Measurements from ENCODE around the gene L3MBTL4. TPM values are rescaled to one million over a fixed set of nuclear protein-coding genes. Genes with fewer than 3 reads are reported as not detected.

Gene L3MBTL4
- total and polyA plus RNA-seq, 11 donors, result 0.27 to 3.3 (median 1.2) TPM

DNA sequence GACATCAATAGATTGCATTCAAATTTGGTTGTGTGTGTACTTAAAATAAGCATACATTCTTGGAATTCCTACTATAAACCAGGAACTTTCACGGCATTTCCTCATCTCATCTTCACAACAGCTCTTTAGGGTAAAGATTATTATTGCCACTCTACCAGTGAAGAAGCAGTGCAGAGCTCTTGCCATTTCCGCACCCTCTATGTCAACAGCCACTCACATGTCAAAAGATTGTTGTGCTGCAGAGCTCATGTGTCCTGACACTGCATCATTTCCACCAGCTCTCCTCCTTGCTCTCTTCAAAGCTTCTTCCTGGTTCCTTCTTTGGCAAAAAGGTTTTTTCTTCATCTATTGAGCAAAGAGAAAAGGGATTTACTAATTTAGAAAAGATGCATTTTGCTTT lies 26.5 kb upstream of the L3MBTL4 start:
- ATAC-seq (no peak), DNase-seq (no peak)
- H3K4me3 ChIP-seq, result no peak overlapping the region
- no peaks in the 10 kb centered on the region for H3K36me3 ChIP-seq
- peaks cover 0 to 5% (median 0%) of the 10 kb centered on the region in 9 donors for H3K27me3 ChIP-seq
- H3K27ac ChIP-seq, result no peak overlapping the region
- H3K9me3 ChIP-seq, result no peaks in the 10 kb centered on the region
- WGBS, 4 donors, result 43 to 56% (median 50%) methylated on average over 2 of the region's 2 CpGs
- TF ChIP-seq, protein P1, sequence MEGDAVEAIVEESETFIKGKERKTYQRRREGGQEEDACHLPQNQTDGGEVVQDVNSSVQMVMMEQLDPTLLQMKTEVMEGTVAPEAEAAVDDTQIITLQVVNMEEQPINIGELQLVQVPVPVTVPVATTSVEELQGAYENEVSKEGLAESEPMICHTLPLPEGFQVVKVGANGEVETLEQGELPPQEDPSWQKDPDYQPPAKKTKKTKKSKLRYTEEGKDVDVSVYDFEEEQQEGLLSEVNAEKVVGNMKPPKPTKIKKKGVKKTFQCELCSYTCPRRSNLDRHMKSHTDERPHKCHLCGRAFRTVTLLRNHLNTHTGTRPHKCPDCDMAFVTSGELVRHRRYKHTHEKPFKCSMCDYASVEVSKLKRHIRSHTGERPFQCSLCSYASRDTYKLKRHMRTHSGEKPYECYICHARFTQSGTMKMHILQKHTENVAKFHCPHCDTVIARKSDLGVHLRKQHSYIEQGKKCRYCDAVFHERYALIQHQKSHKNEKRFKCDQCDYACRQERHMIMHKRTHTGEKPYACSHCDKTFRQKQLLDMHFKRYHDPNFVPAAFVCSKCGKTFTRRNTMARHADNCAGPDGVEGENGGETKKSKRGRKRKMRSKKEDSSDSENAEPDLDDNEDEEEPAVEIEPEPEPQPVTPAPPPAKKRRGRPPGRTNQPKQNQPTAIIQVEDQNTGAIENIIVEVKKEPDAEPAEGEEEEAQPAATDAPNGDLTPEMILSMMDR (IDR thresholded peaks at IDR 0.05), result no peak
- no peak for TF ChIP-seq POLR2A (IDR thresholded peaks at IDR 0.05)
- H3K4me1 ChIP-seq, result no peaks in the 10 kb centered on the region
- intact Hi-C loops (cut with DNase I), result no loop called here

DNA sequence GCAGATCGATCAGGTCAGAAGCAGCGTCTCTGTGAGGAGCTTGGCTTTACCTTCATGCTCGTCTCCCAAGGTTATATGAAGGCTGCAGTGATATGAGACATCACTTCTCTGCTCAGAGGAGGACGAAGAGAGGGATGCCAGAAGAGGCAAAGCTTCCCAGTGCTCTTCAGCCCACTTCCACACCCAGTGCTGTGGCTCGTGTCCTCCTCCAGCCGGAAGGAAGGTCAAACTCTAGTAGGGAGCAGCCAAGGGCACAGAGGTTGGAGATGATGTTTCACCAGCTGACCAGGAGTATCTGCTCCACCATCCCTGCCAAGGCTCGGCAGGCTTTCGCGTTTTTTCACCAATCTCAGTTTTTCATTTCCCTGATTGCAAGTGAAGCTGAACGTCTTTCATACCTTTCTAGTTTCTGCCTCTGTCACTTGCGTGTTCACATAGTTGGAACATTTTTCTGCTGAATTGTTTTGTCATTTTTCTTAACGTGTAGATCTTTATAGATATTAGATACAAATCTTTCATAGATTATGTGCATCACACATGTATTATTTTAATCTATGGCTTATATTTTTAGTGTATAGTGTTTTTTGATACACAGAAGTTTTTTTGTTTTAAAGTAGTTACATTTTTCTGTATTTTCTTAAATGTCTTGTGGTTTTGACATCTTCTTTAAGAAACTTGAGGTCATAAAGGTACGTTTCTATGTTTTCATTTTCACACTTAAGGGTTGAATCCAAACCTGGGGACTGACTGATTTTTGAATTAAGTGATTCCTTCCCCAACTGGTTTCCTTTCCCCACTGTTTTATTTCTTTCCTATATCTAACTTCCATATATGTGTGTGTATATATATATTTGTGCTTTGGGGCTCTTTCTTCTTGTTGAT lies 23.5 kb upstream of the L3MBTL4 start:
- Histone ChIP-seq H3K4me3 (no peak overlapping the region), H3K27ac (no peak overlapping the region), H3K4me1 (peaks cover 0 to 3% (median 0%) of the 10 kb centered on the region in 12 donors), H3K36me3 (no peaks in the 10 kb centered on the region), H3K27me3 (peaks cover 0 to 5% (median 0%) of the 10 kb centered on the region in 9 donors), H3K9me3 (no peaks in the 10 kb centered on the region)
- TF ChIP-seq, protein P1 (IDR thresholded peaks at IDR 0.05), result no peak
- no peak for TF ChIP-seq POLR2A (IDR thresholded peaks at IDR 0.05)
- intact Hi-C loops (cut with DNase I), result no loop called here
- ATAC-seq (no peak), DNase-seq (no peak)
- WGBS, 4 donors, result 85 to 89% (median 86%) methylated on average over 13 of the region's 13 CpGs

- no peaks in the 10 kb centered on the region for H3K36me3 ChIP-seq
- peaks cover 0 to 5% (median 0%) of the 10 kb centered on the region in 9 donors for H3K27me3 ChIP-seq
- no peak overlapping the region for H3K27ac ChIP-seq
- no peak for TF ChIP-seq POLR2A (IDR thresholded peaks at IDR 0.05)
- TF ChIP-seq, protein P1 (IDR thresholded peaks at IDR 0.05), result no peak
- H3K4me1 ChIP-seq, result peaks cover 0 to 3% (median 0%) of the 10 kb centered on the region in 12 donors
- H3K4me3 ChIP-seq, result no peak overlapping the region
- intact Hi-C loops (cut with DNase I), result no loop called here
- ATAC-seq (no peak), DNase-seq (no peak)
- WGBS, 4 donors, result 49 to 67% (median 60%) methylated on average over 1 of the region's 1 CpG
- H3K9me3 ChIP-seq, result no peaks in the 10 kb centered on the region
Observed at GRCh38 chr18:6435731-6436130, 21.0 kb upstream of the L3MBTL4 start.

DNA sequence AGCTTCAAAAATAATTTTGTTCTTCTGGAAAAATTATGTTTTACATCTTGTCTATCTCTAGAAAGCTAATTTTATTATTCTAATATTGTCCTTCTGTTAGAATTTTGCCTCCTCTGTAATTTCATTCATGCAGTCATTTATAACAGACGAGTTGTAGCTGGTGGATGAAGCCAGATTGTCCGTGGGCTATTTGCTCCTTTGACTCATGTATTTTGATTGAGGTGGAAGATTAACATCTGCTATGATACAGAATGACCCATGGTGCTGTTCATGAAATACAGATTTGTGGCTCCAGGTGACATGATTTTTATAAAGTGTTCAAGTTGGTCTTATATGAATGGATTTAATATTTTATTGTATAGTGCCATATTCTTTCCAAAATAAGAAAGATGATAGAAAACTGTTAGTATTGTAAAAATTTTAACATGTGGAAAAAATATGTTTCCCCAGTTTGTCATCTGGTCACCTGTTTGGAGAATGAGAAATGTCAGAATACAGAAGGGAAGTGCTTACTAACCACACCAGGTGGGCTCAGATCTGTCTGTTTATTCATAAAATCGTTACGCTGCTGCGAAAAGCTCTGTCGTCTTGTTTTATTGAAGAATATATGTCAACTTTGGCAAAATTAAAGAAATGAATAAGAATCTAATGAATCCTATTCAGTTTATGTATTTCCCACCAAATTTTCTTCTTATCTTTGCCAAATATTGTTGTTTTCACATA lies 20.4 kb upstream of the L3MBTL4 start:
- no peak for ATAC-seq
- Histone ChIP-seq H3K27ac (no peak overlapping the region), H3K9me3 (no peaks in the 10 kb centered on the region), H3K36me3 (no peaks in the 10 kb centered on the region), H3K27me3 (peaks cover 0 to under 1% (median 0%) of the 10 kb centered on the region in 9 donors), H3K4me1 (peaks cover 0 to 3% (median 0%) of the 10 kb centered on the region in 12 donors), H3K4me3 (peak overlapping the region in 3 of 12 donors; percentile 20 to 38 (median 20))
- TF ChIP-seq, protein P1 (IDR thresholded peaks at IDR 0.05), result no peak
- TF ChIP-seq POLR2A (IDR thresholded peaks at IDR 0.05), result no peak
- no peak for DNase-seq
- 80 to 88% (median 82%) methylated on average over 6 of the region's 6 CpGs for WGBS, 4 donors
- intact Hi-C loops (cut with DNase I), result no loop called here

All from heart left ventricle (tissue), 16 donors.